HepG2 (cell line): Measurements from ENCODE around the gene MYOZ1. TPM values are rescaled to one million over a fixed set of nuclear protein-coding genes. Genes with fewer than 3 reads are reported as not detected.

ENCODE experiments used
- ATAC-seq: fragments of 200-7000 bp; cut with Tn5 transposase; 3 replicates; pipeline ENCODE4 v1.9.1; 2020; ENCODE audit warnings: mild to moderate bottlenecking, moderate library complexity
- BruUV-seq: library from RNA; stranded (reverse); fragments of 400-500 nt; replicated peaks from 2 replicates; lab custom pipeline; 2021; lab: Mats Ljungman, UMichigan
- CTCF ChIA-PET: fragments of 300-600 bp; formaldehyde crosslinking; extraction: SDS; loops from one replicate; lab custom pipeline; 2021; ENCODE audit warnings: low total read pairs, inconsistent platforms, low intra/inter-chr PET ratio; lab: Yijun Ruan, JAX
- POLR2A ChIA-PET: fragments of 350-600 bp; sonication (Branson Sonifier 250); formaldehyde crosslinking; loops from one replicate; lab custom pipeline; 2020; ENCODE audit warnings: antibody characterized with exemption, inconsistent platforms; lab: Yijun Ruan, JAX
- DNase-seq: peaks from one replicate; pipeline ENCODE4 v3.0.0-alpha.2; 2015; ENCODE audit warnings: low spot score
- FAIRE-seq: peaks from 3 replicates; lab custom pipeline; 2011; peaks lifted over from hg19 to GRCh38; lab: Jason Lieb, UNC
- H2AFZ ChIP-seq: one replicate; pipeline ENCODE4 v1.6.1; 2011; ENCODE audit warnings: low read length, inconsistent platforms
- H3K27ac ChIP-seq: fragments of 300-600 bp; 3 replicates; pipeline ENCODE4 v1.8.0; 2011; ENCODE audit warnings: mixed run types, mild to moderate bottlenecking, mixed read lengths, low read length, inconsistent platforms; ENCODE audit not compliant: insufficient read depth; ENCODE audit errors: extremely low read length
- H3K27me3 ChIP-seq, 2 experiments: fragments of 200-600 bp in 1 of 2; 2 replicates in 1 of 2; 3 replicates in 1 of 2; pipeline versions ENCODE4 v1.6.0 to v1.8.0; 2011; ENCODE audit warnings: low read length in 2 of 2, mild to moderate bottlenecking in 2 of 2, moderate library complexity in 2 of 2, inconsistent platforms in 1 of 2; ENCODE audit not compliant: insufficient read depth in 2 of 2, control insufficient read depth in 1 of 2
- H3K36me3 ChIP-seq, 2 experiments: fragments of 200-600 bp in 1 of 2; replicated peaks in 1 of 2; 2 replicates in 1 of 2; 3 replicates in 1 of 2; pipeline versions ENCODE4 v1.5.1 to v1.8.0; 2011; ENCODE audit warnings: low read length in 2 of 2, inconsistent platforms in 1 of 2; ENCODE audit not compliant: insufficient read depth in 2 of 2, control insufficient read depth in 1 of 2
- H3K4me1 ChIP-seq: 2 replicates; pipeline ENCODE4 v1.5.1; 2012; ENCODE audit warnings: low read length, inconsistent platforms; ENCODE audit not compliant: insufficient read depth
- H3K4me2 ChIP-seq: 2 replicates; pipeline ENCODE4 v1.6.0; 2011; ENCODE audit warnings: low read depth, low read length, inconsistent platforms
- H3K4me3 ChIP-seq, 3 experiments: fragments of 200-600 bp in 1 of 3; sonication (generic), shearing (Covaris generic) in 1 of 3; replicated peaks in 1 of 3; 2 replicates each; pipeline ENCODE4 v1.5.1; 2011 to 2016; ENCODE audit warnings: low read length in 3 of 3, inconsistent platforms in 2 of 3, low read depth in 2 of 3, mild to moderate bottlenecking in 2 of 3, control low read depth in 1 of 3, mixed read lengths in 1 of 3; ENCODE audit not compliant: insufficient read depth in 1 of 3
- H3K79me2 ChIP-seq: one replicate; pipeline ENCODE4 v1.6.1; 2011; ENCODE audit warnings: low read length, inconsistent platforms; ENCODE audit not compliant: insufficient read depth
- H3K9ac ChIP-seq: 2 replicates; pipeline ENCODE4 v1.6.0; 2011; ENCODE audit warnings: mild to moderate bottlenecking, low read depth, low read length, inconsistent platforms; ENCODE audit not compliant: insufficient read depth
- H3K9me3 ChIP-seq: 2 replicates; pipeline ENCODE4 v1.5.1; 2012; ENCODE audit warnings: mild to moderate bottlenecking, low read length
- H4K20me1 ChIP-seq: 2 replicates; pipeline ENCODE4 v1.6.0; 2011; ENCODE audit warnings: inconsistent platforms, mild to moderate bottlenecking, low read length, moderate library complexity; ENCODE audit not compliant: insufficient read depth
- ZNF138 ChIP-seq: sonication (generic); formaldehyde crosslinking; IDR thresholded peaks from 2 replicates; pipeline ENCODE4 v1.5.0; 2020; ENCODE audit warnings: mild to moderate bottlenecking, low read depth, missing genetic modification reagents
- ZNF326 ChIP-seq: sonication (generic); formaldehyde crosslinking; IDR thresholded peaks from 2 replicates; pipeline ENCODE4 v1.4.0; 2020; ENCODE audit warnings: missing genetic modification reagents, borderline replicate concordance
- ZNF33A ChIP-seq: sonication (generic); formaldehyde crosslinking; IDR thresholded peaks from 2 replicates; pipeline ENCODE4 v1.5.1; 2020; ENCODE audit warnings: missing genetic modification reagents, mild to moderate bottlenecking, moderate library complexity, borderline replicate concordance
- WGBS: methylation state at CpG from one replicate; pipeline ENCODE4 v1.1.6; 2017; ENCODE audit warnings: low lambda C conversion rate; 5-methylcytosine and 5-hydroxymethylcytosine counted together
- in situ Hi-C: cut with HindIII; loops from 2 replicates; pipeline ENCODE4 v1.10.0; 2017; ENCODE audit warnings: low pct_unique_long_range_greater_than_20kb; ENCODE audit not compliant: extremely low pct_ligation_motif_present
- intact Hi-C: fragments of 100-400 bp; cut with micrococcal nuclease; formaldehyde crosslinking; loops from one replicate; pipeline ENCODE4 v1.10.0; 2022; ENCODE audit not compliant: unreplicated experiment
- polyA plus RNA-seq, 8 experiments: library from polyadenylated mRNA; depleted of rRNA in 3 of 8; stranded (reverse) in 7 of 8; unstranded in 1 of 8; fragments of >200 nt; fragmentation: Illumina TruSeq in 4 of 8; extraction: Trizol in 4 of 8; gene quantifications; 2 replicates each; pipeline versions ENCODE4 v1.2.1 to v1.2.3, GENCODE V29; 2011 to 2016; ENCODE audit warnings: low read depth in 4 of 8, missing spikeins in 1 of 8, mixed read lengths in 1 of 8; ENCODE audit not compliant: insufficient read depth in 1 of 8
- total RNA-seq, 5 experiments: library from RNA; depleted of rRNA; stranded (reverse); fragments of >200 nt; fragmentation: Illumina TruSeq; extraction: Trizol; gene quantifications; 2 replicates each; pipeline ENCODE4 v1.2.3, GENCODE V29; 2016; ENCODE audit warnings: low read depth in 1 of 5
- TF ChIP-seq, protein P1 (sequence below): sonication (generic); formaldehyde crosslinking; IDR thresholded peaks from 2 replicates; pipeline ENCODE4 v1.5.1; 2020; ENCODE audit warnings: mild to moderate bottlenecking, missing genetic modification reagents, moderate library complexity
- TF ChIP-seq, protein P2 (sequence below): sonication (generic); formaldehyde crosslinking; IDR thresholded peaks from 2 replicates; pipeline ENCODE4 v1.4.0; 2020; ENCODE audit warnings: missing genetic modification reagents, borderline replicate concordance

MYOZ1 gene
- total and polyA plus RNA-seq, 2 of the 13 experiments (the other 11 are each of a cell fraction or from before 2014, with no cell fraction given): not detected

DNA sequence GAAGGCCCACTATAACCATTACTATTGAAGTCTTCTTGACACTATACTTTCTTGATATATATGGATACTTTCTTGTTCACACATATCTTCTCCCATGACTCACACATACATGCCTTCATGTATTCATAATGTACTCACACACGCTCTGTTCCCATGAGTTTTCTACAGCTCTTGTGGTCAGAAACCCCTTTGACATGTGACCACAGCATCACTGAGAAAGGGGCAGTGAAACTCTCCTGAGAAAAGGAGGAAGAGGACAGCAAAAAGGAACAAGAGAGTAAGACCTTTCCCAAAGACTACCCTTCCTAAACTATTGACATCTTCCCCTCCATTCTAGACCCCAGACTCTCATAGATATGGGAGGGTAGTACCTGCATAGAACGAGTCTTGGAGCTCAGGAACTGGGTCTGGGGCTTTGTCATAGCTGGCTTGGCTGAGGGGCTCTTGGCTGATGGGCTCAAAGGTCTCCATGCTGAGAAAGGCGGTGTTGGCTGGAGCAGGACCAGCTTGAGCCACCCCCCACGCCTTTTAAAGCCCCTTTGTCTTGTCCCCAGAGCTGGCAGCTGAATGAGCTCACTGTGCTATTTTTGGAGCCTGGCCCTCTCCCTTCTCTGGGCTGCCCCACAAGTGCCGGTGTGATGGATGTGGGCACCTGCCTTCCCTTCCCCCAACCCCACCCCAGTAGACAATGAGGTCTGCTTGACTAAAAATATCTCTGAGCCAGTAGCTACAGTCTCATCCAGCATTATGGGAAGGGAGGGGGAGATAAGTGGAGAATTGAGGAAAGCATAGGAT is 9.5 kb upstream of the MYOZ1 start:
- ChIA-PET POLR2A (no interaction called here), CTCF (no interaction called here)
- no peak overlapping the region for H3K4me3 ChIP-seq
- no peaks in the 10 kb centered on the region for H3K9me3 ChIP-seq
- H3K27me3 ChIP-seq: peaks cover 3 to 6% of the 10 kb centered on the region in 2 experiments; a peak in 1 of 5 replicates
- H3K9ac ChIP-seq: no peak overlapping the region
- H4K20me1 ChIP-seq: no peaks in the 10 kb centered on the region
- peaks cover 27% of the 10 kb centered on the region for H3K4me1 ChIP-seq
- no peak for DNase-seq
- ATAC-seq: no peak
- H3K27ac ChIP-seq: no peak overlapping the region
- H3K4me2 ChIP-seq: no peak overlapping the region
- TF ChIP-seq, protein P1, sequence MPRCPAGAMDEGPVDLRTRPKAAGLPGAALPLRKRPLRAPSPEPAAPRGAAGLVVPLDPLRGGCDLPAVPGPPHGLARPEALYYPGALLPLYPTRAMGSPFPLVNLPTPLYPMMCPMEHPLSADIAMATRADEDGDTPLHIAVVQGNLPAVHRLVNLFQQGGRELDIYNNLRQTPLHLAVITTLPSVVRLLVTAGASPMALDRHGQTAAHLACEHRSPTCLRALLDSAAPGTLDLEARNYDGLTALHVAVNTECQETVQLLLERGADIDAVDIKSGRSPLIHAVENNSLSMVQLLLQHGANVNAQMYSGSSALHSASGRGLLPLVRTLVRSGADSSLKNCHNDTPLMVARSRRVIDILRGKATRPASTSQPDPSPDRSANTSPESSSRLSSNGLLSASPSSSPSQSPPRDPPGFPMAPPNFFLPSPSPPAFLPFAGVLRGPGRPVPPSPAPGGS (CRISPR knock-in tag): no peak
- TF ChIP-seq ZNF138 (CRISPR knock-in tag): no peak
- TF ChIP-seq, protein P2, sequence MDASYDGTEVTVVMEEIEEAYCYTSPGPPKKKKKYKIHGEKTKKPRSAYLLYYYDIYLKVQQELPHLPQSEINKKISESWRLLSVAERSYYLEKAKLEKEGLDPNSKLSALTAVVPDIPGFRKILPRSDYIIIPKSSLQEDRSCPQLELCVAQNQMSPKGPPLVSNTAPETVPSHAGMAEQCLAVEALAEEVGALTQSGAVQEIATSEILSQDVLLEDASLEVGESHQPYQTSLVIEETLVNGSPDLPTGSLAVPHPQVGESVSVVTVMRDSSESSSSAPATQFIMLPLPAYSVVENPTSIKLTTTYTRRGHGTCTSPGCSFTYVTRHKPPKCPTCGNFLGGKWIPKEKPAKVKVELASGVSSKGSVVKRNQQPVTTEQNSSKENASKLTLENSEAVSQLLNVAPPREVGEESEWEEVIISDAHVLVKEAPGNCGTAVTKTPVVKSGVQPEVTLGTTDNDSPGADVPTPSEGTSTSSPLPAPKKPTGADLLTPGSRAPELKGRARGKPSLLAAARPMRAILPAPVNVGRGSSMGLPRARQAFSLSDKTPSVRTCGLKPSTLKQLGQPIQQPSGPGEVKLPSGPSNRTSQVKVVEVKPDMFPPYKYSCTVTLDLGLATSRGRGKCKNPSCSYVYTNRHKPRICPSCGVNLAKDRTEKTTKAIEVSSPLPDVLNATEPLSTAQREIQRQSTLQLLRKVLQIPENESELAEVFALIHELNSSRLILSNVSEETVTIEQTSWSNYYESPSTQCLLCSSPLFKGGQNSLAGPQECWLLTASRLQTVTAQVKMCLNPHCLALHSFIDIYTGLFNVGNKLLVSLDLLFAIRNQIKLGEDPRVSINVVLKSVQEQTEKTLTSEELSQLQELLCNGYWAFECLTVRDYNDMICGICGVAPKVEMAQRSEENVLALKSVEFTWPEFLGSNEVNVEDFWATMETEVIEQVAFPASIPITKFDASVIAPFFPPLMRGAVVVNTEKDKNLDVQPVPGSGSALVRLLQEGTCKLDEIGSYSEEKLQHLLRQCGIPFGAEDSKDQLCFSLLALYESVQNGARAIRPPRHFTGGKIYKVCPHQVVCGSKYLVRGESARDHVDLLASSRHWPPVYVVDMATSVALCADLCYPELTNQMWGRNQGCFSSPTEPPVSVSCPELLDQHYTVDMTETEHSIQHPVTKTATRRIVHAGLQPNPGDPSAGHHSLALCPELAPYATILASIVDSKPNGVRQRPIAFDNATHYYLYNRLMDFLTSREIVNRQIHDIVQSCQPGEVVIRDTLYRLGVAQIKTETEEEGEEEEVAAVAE (CRISPR knock-in tag): no peak
- TF ChIP-seq ZNF33A (CRISPR knock-in tag): no peak
- no peak for TF ChIP-seq ZNF326 (CRISPR knock-in tag)
- no peak for FAIRE-seq
- H3K79me2 ChIP-seq: no peaks in the 10 kb centered on the region
- no peak overlapping the region for H2AFZ ChIP-seq
- BruUV-seq: no TSS peak
- WGBS: 14% methylated on average over 5 of the region's 5 CpGs
- intact Hi-C loops: no loop called here
- in situ Hi-C loops: no loop called here
- H3K36me3 ChIP-seq: no peaks in the 10 kb centered on the region
